ENCODE data around the gene SGIP1. TPM values are rescaled to one million over a fixed set of nuclear protein-coding genes. Genes with fewer than 3 reads are reported as not detected.

SGIP1 gene
- total and polyA plus RNA-seq, 9 donors = 0.91 to 7.0 (median 3.3) TPM

DNA sequence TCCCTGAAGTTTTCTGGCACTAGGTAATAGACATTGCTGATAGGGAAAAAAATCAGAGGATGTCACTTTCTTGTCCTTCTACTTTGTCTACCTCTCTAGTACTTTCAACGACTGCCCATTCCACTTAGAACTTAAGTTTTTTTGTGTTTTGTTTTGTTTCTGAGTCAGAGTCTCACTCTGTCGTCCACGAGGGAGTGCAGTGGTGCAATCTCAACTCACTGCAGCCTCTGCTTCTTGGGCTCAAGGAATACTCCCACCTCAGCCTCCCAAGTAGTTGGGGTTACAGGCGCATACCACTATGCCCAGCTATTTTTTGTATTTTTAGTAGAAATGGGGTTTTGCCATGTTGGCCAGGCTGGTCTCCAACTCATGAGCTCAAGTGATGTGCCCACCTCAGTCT lies 79.2 kb downstream of the SGIP1 start:
- intact Hi-C loops (cut with DNase I) = no loop called here
- 63 to 79% (median 66%) methylated on average over 4 of the region's 4 CpGs for whole genome bisulfite sequencing, 3 donors
- H3K36me3 ChIP-seq = no peaks in the 10 kb centered on the region

DNA sequence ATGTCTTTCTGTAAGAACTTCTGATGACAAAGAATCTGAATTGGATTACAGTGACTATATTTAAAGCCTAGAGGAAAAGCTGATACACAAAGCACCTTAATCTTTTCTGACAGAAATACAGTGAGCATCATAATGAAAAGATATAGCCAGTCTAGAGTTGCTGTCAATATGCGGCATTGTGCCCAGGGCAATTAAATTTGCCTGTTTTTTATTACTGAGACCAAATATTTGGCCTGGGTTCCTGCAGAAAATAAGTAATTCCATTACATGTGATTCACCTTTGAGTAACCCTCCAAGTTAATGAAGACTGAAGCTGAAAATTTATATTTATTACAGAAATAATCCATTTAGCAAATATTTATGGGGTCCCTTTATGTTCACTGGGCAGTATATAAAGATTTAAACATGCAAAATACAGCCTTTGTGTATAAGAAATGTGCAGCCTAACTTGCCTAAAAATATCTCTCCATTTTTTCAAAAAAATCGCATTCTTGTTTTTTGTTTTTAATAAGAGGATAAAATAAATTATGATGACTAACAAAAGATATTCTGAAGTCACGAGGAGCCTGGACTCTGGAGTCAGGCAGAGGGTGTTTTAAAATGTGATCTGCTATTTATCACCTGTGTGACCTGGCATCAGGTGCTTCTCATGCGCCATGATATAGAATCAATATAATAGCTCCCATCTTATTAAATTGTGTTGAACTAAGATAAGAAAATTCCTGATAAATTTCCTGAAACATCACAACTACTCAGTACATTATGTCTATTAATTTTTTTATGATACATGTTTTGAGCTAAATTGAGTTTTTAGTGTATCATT lies 83.6 kb downstream of the SGIP1 start:
- no peak overlapping the region for H3K27ac ChIP-seq
- no peaks in the 10 kb centered on the region for H3K27me3 ChIP-seq
- H3K9me3 ChIP-seq = no peaks in the 10 kb centered on the region
- no peak overlapping the region for H3K4me3 ChIP-seq
- DNase-seq = no peak
- 63 to 65% (median 63%) methylated on average over 4 of the region's 4 CpGs for WGBS, 3 donors
- TF ChIP-seq EP300 (IDR thresholded peaks at IDR 0.05) = no peak
- TF ChIP-seq, protein P1, sequence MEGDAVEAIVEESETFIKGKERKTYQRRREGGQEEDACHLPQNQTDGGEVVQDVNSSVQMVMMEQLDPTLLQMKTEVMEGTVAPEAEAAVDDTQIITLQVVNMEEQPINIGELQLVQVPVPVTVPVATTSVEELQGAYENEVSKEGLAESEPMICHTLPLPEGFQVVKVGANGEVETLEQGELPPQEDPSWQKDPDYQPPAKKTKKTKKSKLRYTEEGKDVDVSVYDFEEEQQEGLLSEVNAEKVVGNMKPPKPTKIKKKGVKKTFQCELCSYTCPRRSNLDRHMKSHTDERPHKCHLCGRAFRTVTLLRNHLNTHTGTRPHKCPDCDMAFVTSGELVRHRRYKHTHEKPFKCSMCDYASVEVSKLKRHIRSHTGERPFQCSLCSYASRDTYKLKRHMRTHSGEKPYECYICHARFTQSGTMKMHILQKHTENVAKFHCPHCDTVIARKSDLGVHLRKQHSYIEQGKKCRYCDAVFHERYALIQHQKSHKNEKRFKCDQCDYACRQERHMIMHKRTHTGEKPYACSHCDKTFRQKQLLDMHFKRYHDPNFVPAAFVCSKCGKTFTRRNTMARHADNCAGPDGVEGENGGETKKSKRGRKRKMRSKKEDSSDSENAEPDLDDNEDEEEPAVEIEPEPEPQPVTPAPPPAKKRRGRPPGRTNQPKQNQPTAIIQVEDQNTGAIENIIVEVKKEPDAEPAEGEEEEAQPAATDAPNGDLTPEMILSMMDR (IDR thresholded peaks at IDR 0.05) = no peak
- no peak for TF ChIP-seq POLR2A (IDR thresholded peaks at IDR 0.05)
- intact Hi-C loops (cut with DNase I) = no loop called here
- H3K4me1 ChIP-seq (ENCODE audit: insufficient read depth) = no peaks in the 10 kb centered on the region
- H3K36me3 ChIP-seq = no peaks in the 10 kb centered on the region

More for the DNA sequence above, 79.2 kb downstream of the SGIP1 start:
- Histone ChIP-seq H3K27me3 (no peaks in the 10 kb centered on the region), H3K27ac (no peak overlapping the region), H3K4me3 (no peak overlapping the region), H3K9me3 (no peaks in the 10 kb centered on the region), H3K4me1 (ENCODE audit: insufficient read depth) (no peaks in the 10 kb centered on the region)
- TF ChIP-seq POLR2A (IDR thresholded peaks at IDR 0.05) = no peak
- TF ChIP-seq EP300 (IDR thresholded peaks at IDR 0.05) = no peak
- TF ChIP-seq, protein P1 (IDR thresholded peaks at IDR 0.05) = no peak
- DNase-seq = no peak

DNA sequence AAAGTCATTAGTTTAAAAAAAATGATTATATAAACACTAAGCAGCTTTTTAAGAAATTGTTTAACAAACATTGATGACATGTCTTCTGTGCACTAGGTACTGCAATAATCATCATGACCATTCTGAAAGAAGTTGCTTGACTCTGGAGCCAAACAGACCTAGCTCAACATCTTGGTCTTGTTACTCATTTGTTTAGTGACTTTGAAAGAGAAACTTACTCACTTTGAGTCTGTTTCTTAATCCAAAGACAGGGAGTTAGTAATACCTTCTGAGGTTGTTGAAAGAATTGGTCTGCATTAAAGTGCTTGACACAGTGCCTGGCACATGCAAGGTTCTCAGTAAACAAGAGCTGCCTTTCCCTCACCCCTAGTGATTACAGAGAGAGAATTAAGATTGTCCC lies 84.4 kb downstream of the SGIP1 start:
- Histone ChIP-seq H3K9me3 (no peaks in the 10 kb centered on the region), H3K27ac (no peak overlapping the region), H3K4me1 (ENCODE audit: insufficient read depth) (no peaks in the 10 kb centered on the region), H3K4me3 (no peak overlapping the region), H3K27me3 (no peaks in the 10 kb centered on the region), H3K36me3 (no peaks in the 10 kb centered on the region)
- no peak for DNase-seq
- intact Hi-C loops (cut with DNase I) = no loop called here
- TF ChIP-seq POLR2A (IDR thresholded peaks at IDR 0.05) = no peak
- TF ChIP-seq EP300 (IDR thresholded peaks at IDR 0.05) = no peak
- TF ChIP-seq, protein P1 (IDR thresholded peaks at IDR 0.05) = no peak

DNA sequence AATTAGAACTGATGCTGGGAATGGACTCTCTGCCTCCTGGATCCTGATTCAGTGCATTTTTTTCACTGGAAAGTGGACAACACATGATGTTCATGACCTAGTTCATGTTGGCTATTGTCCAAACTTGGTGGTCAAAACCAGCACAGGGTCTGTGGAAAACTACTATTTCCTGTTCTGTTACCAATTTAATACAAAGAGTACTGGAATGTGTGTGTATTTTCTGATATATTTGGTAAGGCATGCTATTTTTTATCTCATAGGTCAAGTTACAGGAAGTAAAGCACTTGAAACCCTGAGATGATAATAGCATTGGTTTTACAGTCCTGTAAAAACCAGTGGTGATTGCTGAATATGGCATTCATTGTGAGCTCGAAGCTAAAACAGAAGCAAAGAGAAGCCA lies 89.9 kb downstream of the SGIP1 start:
- DNase-seq = no peak
- TF ChIP-seq POLR2A (IDR thresholded peaks at IDR 0.05) = no peak
- no peak for TF ChIP-seq EP300 (IDR thresholded peaks at IDR 0.05)
- TF ChIP-seq, protein P1 (IDR thresholded peaks at IDR 0.05) = no peak
- WGBS, 3 donors = 26 to 46% (median 36%) methylated on average over 1 of the region's 1 CpG
- H3K27ac ChIP-seq = no peak overlapping the region
- H3K9me3 ChIP-seq = no peaks in the 10 kb centered on the region
- no peak overlapping the region for H3K4me3 ChIP-seq
- H3K4me1 ChIP-seq (ENCODE audit: insufficient read depth) = no peaks in the 10 kb centered on the region
- intact Hi-C loops (cut with DNase I) = no loop called here
- H3K36me3 ChIP-seq = no peaks in the 10 kb centered on the region
- H3K27me3 ChIP-seq = no peaks in the 10 kb centered on the region
